Cardiac ventricle fibroblast (primary cell): ENCODE data around the gene LILRB3. TPM values are rescaled to one million over a fixed set of nuclear protein-coding genes. Genes with fewer than 3 reads are reported as not detected.

Experiments
- total RNA-seq: library from RNA; depleted of rRNA; stranded (reverse); fragments of >200 nt; gene quantifications from 2 replicates; pipeline ENCODE4 v1.2.3, GENCODE V29; 2015

LILRB3 gene
- total RNA-seq: not detected in 2 replicates

DNA sequence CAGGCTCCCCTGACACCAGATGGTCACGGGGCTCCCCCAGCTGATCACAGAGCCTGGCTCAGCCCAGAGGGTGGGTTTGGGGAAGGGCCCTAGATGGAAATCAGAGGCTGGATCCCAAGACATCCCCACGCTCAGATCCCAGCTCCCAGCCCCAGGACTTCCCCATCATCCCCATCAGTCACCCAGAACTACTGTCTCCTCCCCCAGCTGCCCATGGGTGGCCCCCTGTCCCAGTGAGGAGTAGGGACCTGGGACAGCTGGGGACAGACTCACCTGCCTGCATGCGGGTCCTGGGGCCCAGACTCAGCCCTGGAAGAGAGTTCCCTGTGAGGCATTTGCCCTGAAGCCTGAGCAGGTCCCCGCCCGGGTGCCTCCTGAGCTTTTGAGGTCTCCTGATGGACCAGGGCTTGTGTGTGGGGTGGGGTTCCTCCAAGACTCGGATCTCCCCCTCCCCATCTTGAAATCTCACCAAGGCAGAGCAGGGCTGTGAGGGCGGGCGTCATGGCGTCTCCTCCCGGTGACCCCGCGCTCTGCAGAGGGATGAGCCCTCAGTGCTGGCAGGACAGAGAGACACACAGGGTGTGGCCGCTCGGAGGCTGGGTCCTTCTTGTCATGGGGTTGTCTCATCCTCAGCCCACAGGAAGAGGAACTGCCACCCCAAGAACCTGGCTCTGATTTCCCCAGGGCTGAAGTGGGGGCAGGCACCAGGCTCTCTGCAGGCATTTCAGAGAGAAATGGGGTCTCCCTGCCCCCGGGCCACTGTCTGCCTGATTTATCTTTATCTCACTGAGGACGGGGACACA lies at the start of gene LILRB3:
Gene LILRB3, minus strand, starts transcription at position 534 of the 803 bp plus-strand sequence. Its CDS starts 31 bp downstream, at position 503.

DNA sequence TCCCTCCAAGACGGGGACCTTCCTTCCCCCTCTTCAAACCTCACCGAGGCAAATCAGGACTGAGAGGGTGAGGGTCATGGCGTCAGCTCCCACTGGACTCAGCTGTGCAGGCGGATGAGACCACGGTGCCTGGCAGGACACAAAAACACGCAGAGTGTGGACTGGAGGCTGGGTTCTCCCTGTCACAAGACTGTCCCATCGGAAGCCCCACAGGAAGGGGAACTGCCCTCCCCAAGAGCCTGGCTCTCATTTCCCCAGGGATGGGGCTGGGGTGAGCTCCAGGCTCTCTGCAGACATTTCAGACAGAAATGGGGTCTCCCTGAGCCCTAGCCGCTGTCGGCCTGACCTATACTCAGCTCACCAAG lies 34.3 kb upstream of the LILRB3 start, which contains the start of gene LILRB5:
Gene LILRB5, minus strand, starts transcription at position 158 of the 365 bp plus-strand sequence. Its CDS starts 80 bp downstream, at position 78.

GRCh38 chr19:54242646-54243045 lies 19.8 kb upstream of the LILRB3 start, which contains the start of gene LILRA6:
Gene LILRA6, minus strand, starts transcription at chr19:54242790.

GRCh38 chr19:54191011-54191810 lies 31.6 kb downstream of the LILRB3 start, which contains the start of gene TSEN34:
Gene TSEN34, plus strand, starts transcription at chr19:54191308. Its CDS starts 57 bp downstream, at chr19:54191365.

GRCh38 chr19:54189145-54189734 lies 33.6 kb downstream of the LILRB3 start, which contains the start of gene MBOAT7:
Gene MBOAT7, minus strand, starts transcription at chr19:54189580. Its CDS starts 1,072 bp downstream, at chr19:54188508.

GRCh38 chr19:54172471-54173358 lies 50.1 kb downstream of the LILRB3 start, which contains the start of gene TMC4:
Gene TMC4, minus strand, starts transcription at chr19:54173160. Its CDS starts 43 bp downstream, at chr19:54173117.

Other genes with a start within 250 kb of the LILRB3 start
- 0.68 and 1.8 TPM in 2 replicates for gene CACNG6, start 231.4 kb downstream of the LILRB3 start, total RNA-seq
- gene VSTM1, start 159.1 kb downstream of the LILRB3 start, total RNA-seq: not detected in 2 replicates
- gene TARM1, start 141.6 kb downstream of the LILRB3 start, total RNA-seq: not detected in 2 replicates
- 0.69 TPM in 1 of 2 replicates, not detected in the other for gene OSCAR, start 122.2 kb downstream of the LILRB3 start, total RNA-seq
- 5.2 and 6.7 TPM in 2 replicates for gene NDUFA3, start 120.2 kb downstream of the LILRB3 start, total RNA-seq
- gene TFPT, start 107.3 kb downstream of the LILRB3 start, total RNA-seq: 16.7 and 22.3 TPM in 2 replicates
- gene PRPF31, start 107.3 kb downstream of the LILRB3 start, total RNA-seq: 38.3 and 47.2 TPM in 2 replicates
- 29.0 and 71.3 TPM in 2 replicates for gene CNOT3, start 85.2 kb downstream of the LILRB3 start, total RNA-seq
- gene LENG1, start 63.3 kb downstream of the LILRB3 start, total RNA-seq: 2.6 and 4.3 TPM in 2 replicates
- gene TMC4, start 49.8 kb downstream of the LILRB3 start, total RNA-seq: 0.44 TPM in 1 of 2 replicates, not detected in the other
- gene MBOAT7, start 33.4 kb downstream of the LILRB3 start, total RNA-seq: 146 and 153 TPM in 2 replicates
- 114 and 134 TPM in 2 replicates for gene TSEN34, start 31.7 kb downstream of the LILRB3 start, total RNA-seq
- gene RPS9, start 22.1 kb downstream of the LILRB3 start, total RNA-seq: 2,120 and 2,256 TPM in 2 replicates
- not detected in 2 replicates for gene LILRA6, start 19.8 kb upstream of the LILRB3 start, total RNA-seq
- not detected in 2 replicates for gene LILRB5, start 34.3 kb upstream of the LILRB3 start, total RNA-seq
- not detected in 2 replicates for gene LILRB2, start 58.1 kb upstream of the LILRB3 start, total RNA-seq
- not detected in 2 replicates for gene LILRA5, start 90.2 kb upstream of the LILRB3 start, total RNA-seq
- not detected in 2 replicates for gene LILRA4, start 116.2 kb upstream of the LILRB3 start, total RNA-seq
- gene LAIR1, start 141.9 kb upstream of the LILRB3 start, total RNA-seq: not detected in 2 replicates
- not detected in 2 replicates for gene TTYH1, start 192.5 kb upstream of the LILRB3 start, total RNA-seq
- gene LENG8, start 226.2 kb upstream of the LILRB3 start, total RNA-seq: 25.3 and 30.3 TPM in 2 replicates
- 8.3 and 9.4 TPM in 2 replicates for gene LENG9, start 240.8 kb upstream of the LILRB3 start, total RNA-seq